ENCODE data around the gene CES1. TPM values are rescaled to one million over a fixed set of nuclear protein-coding genes. Genes with fewer than 3 reads are reported as not detected.

The CES1 gene
- total RNA-seq, 1 experiment from 2014 or later = not detected

- no peak overlapping the region for H2AFZ ChIP-seq (ENCODE audit: low read length)
- H3K4me2 ChIP-seq (ENCODE audit: low read length) = no peak overlapping the region
- no peaks in the 10 kb centered on the region for H3K9me3 ChIP-seq (ENCODE audit: low read length)
- no peaks in the 10 kb centered on the region for H3K36me3 ChIP-seq (ENCODE audit: low read depth, low read length)
- H3K79me2 ChIP-seq (ENCODE audit: low read length) = no peaks in the 10 kb centered on the region
- no peak overlapping the region for H3K4me3 ChIP-seq (ENCODE audit: low read length)
- no peak for ATAC-seq
- H3K9me2 ChIP-seq (replicated peaks; ENCODE audit: low read length) = no peaks in the 10 kb centered on the region
- DNase-seq = no peak
- no peaks in the 10 kb centered on the region for H3F3A ChIP-seq (ENCODE audit: low read length, unreplicated experiment)
- no peak overlapping the region for H3K9ac ChIP-seq (ENCODE audit: low read length)
- H4K20me1 ChIP-seq (ENCODE audit: low read length) = no peaks in the 10 kb centered on the region
- no TSS peak for BruUV-seq (replicated peaks)
- CTCF ChIA-PET = no interaction called here
- TF ChIP-seq CTCF (conservative IDR thresholded peaks at IDR 0.05; ENCODE audit: low read depth, low read length) = no peak
- no peak for TF ChIP-seq EZH2phosphoT487 (IDR thresholded peaks at IDR 0.05; ENCODE audit: borderline replicate concordance, low read length)
- no peak for TF ChIP-seq EZH2 (IDR thresholded peaks at IDR 0.05; ENCODE audit: low read length, unreplicated experiment)
- H3K27me3 ChIP-seq (ENCODE audit: low read length) = no peaks in the 10 kb centered on the region
- POLR2A ChIA-PET (ENCODE audit: unreplicated experiment) = no interaction called here
- H3K4me1 ChIP-seq (ENCODE audit: insufficient read depth, low read length) = no peaks in the 10 kb centered on the region
- no peak overlapping the region for H3K27ac ChIP-seq (ENCODE audit: low read length)
- intact Hi-C loops (cut with micrococcal nuclease) = no loop called here
Measured at GRCh38 chr16:55779402-55780094, 53.3 kb downstream of the CES1 start.

GRCh38 chr16:55778757-55779156 lies 54.1 kb downstream of the CES1 start:
- no peaks in the 10 kb centered on the region for H3K36me3 ChIP-seq (ENCODE audit: low read depth, low read length)
- no peaks in the 10 kb centered on the region for H3K4me1 ChIP-seq (ENCODE audit: insufficient read depth, low read length)
- no peak for DNase-seq
- H3K79me2 ChIP-seq (ENCODE audit: low read length) = no peaks in the 10 kb centered on the region
- H3F3A ChIP-seq (ENCODE audit: low read length, unreplicated experiment) = no peaks in the 10 kb centered on the region
- CTCF ChIA-PET = no interaction called here
- H3K4me2 ChIP-seq (ENCODE audit: low read length) = no peak overlapping the region
- POLR2A ChIA-PET (ENCODE audit: unreplicated experiment) = no interaction called here
- intact Hi-C loops (cut with micrococcal nuclease) = no loop called here
- no peaks in the 10 kb centered on the region for H4K20me1 ChIP-seq (ENCODE audit: low read length)
- H3K9me2 ChIP-seq (replicated peaks; ENCODE audit: low read length) = no peaks in the 10 kb centered on the region
- H3K27ac ChIP-seq (ENCODE audit: low read length) = no peak overlapping the region
- H2AFZ ChIP-seq (ENCODE audit: low read length) = no peak overlapping the region
- no peaks in the 10 kb centered on the region for H3K27me3 ChIP-seq (ENCODE audit: low read length)
- BruUV-seq (replicated peaks) = no TSS peak
- no peak overlapping the region for H3K4me3 ChIP-seq (ENCODE audit: low read length)
- no peak overlapping the region for H3K9ac ChIP-seq (ENCODE audit: low read length)
- no peak for ATAC-seq
- no peaks in the 10 kb centered on the region for H3K9me3 ChIP-seq (ENCODE audit: low read length)
- TF ChIP-seq EZH2phosphoT487 (IDR thresholded peaks at IDR 0.05; ENCODE audit: borderline replicate concordance, low read length) (no peak), CTCF (conservative IDR thresholded peaks at IDR 0.05; ENCODE audit: low read depth, low read length) (no peak), EZH2 (IDR thresholded peaks at IDR 0.05; ENCODE audit: low read length, unreplicated experiment) (no peak)

- CTCF ChIA-PET = no interaction called here
- ATAC-seq (no peak), DNase-seq (no peak)
- no peak overlapping the region for H3K9ac ChIP-seq (ENCODE audit: low read length)
- H3K4me1 ChIP-seq (ENCODE audit: insufficient read depth, low read length) = no peaks in the 10 kb centered on the region
- H3K4me3 ChIP-seq (ENCODE audit: low read length) = no peak overlapping the region
- no peak for TF ChIP-seq CTCF (conservative IDR thresholded peaks at IDR 0.05; ENCODE audit: low read depth, low read length)
- no peak for TF ChIP-seq EZH2phosphoT487 (IDR thresholded peaks at IDR 0.05; ENCODE audit: borderline replicate concordance, low read length)
- no peak for TF ChIP-seq EZH2 (IDR thresholded peaks at IDR 0.05; ENCODE audit: low read length, unreplicated experiment)
- H3K9me2 ChIP-seq (replicated peaks; ENCODE audit: low read length) = no peaks in the 10 kb centered on the region
- H3K36me3 ChIP-seq (ENCODE audit: low read depth, low read length) = no peaks in the 10 kb centered on the region
- no peak overlapping the region for H3K27ac ChIP-seq (ENCODE audit: low read length)
- H4K20me1 ChIP-seq (ENCODE audit: low read length) = no peaks in the 10 kb centered on the region
- no peak overlapping the region for H3K4me2 ChIP-seq (ENCODE audit: low read length)
- intact Hi-C loops (cut with micrococcal nuclease) = no loop called here
- POLR2A ChIA-PET (ENCODE audit: unreplicated experiment) = no interaction called here
- no peaks in the 10 kb centered on the region for H3K9me3 ChIP-seq (ENCODE audit: low read length)
- BruUV-seq (replicated peaks) = no TSS peak
- H3K79me2 ChIP-seq (ENCODE audit: low read length) = no peaks in the 10 kb centered on the region
- H3F3A ChIP-seq (ENCODE audit: low read length, unreplicated experiment) = no peaks in the 10 kb centered on the region
- H3K27me3 ChIP-seq (ENCODE audit: low read length) = no peaks in the 10 kb centered on the region
- no peak overlapping the region for H2AFZ ChIP-seq (ENCODE audit: low read length)
Measured at GRCh38 chr16:55775857-55776256, 57.0 kb downstream of the CES1 start.

All from PC-3 (cell line).